HEK293 (cell line): ENCODE measurements around the gene SEC11C.

Experiments used
- BCL11A ChIP-seq: fragments of 450-650 bp; formaldehyde crosslinking; IDR thresholded peaks from 2 replicates; pipeline ENCODE4 v1.5.1; 2016; ENCODE audit warnings: low read depth, missing biosample characterization, missing genetic modification characterization
- MEIS1 ChIP-seq: sonication (generic); formaldehyde crosslinking; IDR thresholded peaks from 2 replicates; pipeline ENCODE4 v1.8.1; 2022; ENCODE audit warnings: missing genetic modification reagents, mild to moderate bottlenecking, borderline replicate concordance
- TCF7L2 ChIP-seq: IDR thresholded peaks from 2 replicates; pipeline ENCODE4 v1.6.1; 2011; ENCODE audit warnings: low read depth, mild to moderate bottlenecking, inconsistent platforms, low read length, moderate library complexity, borderline replicate concordance
- ZBTB20 ChIP-seq: fragments of 450-650 bp; formaldehyde crosslinking; IDR thresholded peaks from 2 replicates; pipeline ENCODE4 v1.5.1; 2016; ENCODE audit warnings: missing biosample characterization, missing genetic modification characterization
- ZBTB7A ChIP-seq: fragments of 450-650 bp; formaldehyde crosslinking; IDR thresholded peaks from 2 replicates; pipeline ENCODE4 v1.5.1; 2016; ENCODE audit warnings: low read depth, missing biosample characterization, missing genetic modification characterization
- ZNF292 ChIP-seq: fragments of 450-650 bp; formaldehyde crosslinking; IDR thresholded peaks from 2 replicates; pipeline ENCODE4 v1.5.1; 2016; ENCODE audit warnings: low read depth, missing biosample characterization, missing genetic modification characterization, borderline replicate concordance
- ZNF416 ChIP-seq: fragments of 450-650 bp; formaldehyde crosslinking; IDR thresholded peaks from 2 replicates; pipeline ENCODE4 v1.5.1; 2016; ENCODE audit warnings: missing biosample characterization, missing genetic modification characterization
- ZSCAN5A ChIP-seq: fragments of 450-650 bp; formaldehyde crosslinking; IDR thresholded peaks from 2 replicates; pipeline ENCODE4 v1.5.1; 2016; ENCODE audit warnings: missing biosample characterization, missing genetic modification characterization
- TF ChIP-seq, protein P1 (sequence below): fragments of 450-650 bp; formaldehyde crosslinking; IDR thresholded peaks from 2 replicates; pipeline ENCODE4 v1.5.1; 2016; ENCODE audit warnings: missing biosample characterization, missing genetic modification characterization
- TF ChIP-seq, protein P2 (sequence below): fragments of 450-650 bp; formaldehyde crosslinking; IDR thresholded peaks from 2 replicates; pipeline ENCODE4 v1.5.1; 2017; ENCODE audit warnings: missing biosample characterization, missing genetic modification characterization
- TF ChIP-seq, protein P3 (sequence below): fragments of 450-650 bp; formaldehyde crosslinking; IDR thresholded peaks from 2 replicates; pipeline ENCODE4 v1.5.1; 2016; ENCODE audit warnings: missing biosample characterization, missing genetic modification characterization, low read depth

GRCh38 chr18:59132810-59133465, 6.7 kb upstream of the SEC11C start:
- TF ChIP-seq, protein P1, sequence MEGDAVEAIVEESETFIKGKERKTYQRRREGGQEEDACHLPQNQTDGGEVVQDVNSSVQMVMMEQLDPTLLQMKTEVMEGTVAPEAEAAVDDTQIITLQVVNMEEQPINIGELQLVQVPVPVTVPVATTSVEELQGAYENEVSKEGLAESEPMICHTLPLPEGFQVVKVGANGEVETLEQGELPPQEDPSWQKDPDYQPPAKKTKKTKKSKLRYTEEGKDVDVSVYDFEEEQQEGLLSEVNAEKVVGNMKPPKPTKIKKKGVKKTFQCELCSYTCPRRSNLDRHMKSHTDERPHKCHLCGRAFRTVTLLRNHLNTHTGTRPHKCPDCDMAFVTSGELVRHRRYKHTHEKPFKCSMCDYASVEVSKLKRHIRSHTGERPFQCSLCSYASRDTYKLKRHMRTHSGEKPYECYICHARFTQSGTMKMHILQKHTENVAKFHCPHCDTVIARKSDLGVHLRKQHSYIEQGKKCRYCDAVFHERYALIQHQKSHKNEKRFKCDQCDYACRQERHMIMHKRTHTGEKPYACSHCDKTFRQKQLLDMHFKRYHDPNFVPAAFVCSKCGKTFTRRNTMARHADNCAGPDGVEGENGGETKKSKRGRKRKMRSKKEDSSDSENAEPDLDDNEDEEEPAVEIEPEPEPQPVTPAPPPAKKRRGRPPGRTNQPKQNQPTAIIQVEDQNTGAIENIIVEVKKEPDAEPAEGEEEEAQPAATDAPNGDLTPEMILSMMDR (tag by site-specific recombination): no peak
- TF ChIP-seq ZNF292 (no peak), ZBTB20 (no peak), ZSCAN5A (tag by site-specific recombination) (no peak), ZBTB7A (tag by site-specific recombination) (no peak), BCL11A (tag by site-specific recombination) (no peak), MEIS1 (no peak), TCF7L2 (no peak), ZNF416 (tag by site-specific recombination) (no peak)
- TF ChIP-seq, protein P2, sequence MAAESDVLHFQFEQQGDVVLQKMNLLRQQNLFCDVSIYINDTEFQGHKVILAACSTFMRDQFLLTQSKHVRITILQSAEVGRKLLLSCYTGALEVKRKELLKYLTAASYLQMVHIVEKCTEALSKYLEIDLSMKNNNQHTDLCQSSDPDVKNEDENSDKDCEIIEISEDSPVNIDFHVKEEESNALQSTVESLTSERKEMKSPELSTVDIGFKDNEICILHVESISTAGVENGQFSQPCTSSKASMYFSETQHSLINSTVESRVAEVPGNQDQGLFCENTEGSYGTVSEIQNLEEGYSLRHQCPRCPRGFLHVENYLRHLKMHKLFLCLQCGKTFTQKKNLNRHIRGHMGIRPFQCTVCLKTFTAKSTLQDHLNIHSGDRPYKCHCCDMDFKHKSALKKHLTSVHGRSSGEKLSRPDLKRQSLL: no peak
- TF ChIP-seq, protein P3, sequence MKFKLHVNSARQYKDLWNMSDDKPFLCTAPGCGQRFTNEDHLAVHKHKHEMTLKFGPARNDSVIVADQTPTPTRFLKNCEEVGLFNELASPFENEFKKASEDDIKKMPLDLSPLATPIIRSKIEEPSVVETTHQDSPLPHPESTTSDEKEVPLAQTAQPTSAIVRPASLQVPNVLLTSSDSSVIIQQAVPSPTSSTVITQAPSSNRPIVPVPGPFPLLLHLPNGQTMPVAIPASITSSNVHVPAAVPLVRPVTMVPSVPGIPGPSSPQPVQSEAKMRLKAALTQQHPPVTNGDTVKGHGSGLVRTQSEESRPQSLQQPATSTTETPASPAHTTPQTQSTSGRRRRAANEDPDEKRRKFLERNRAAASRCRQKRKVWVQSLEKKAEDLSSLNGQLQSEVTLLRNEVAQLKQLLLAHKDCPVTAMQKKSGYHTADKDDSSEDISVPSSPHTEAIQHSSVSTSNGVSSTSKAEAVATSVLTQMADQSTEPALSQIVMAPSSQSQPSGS (tag by site-specific recombination): no peak
